HG03571 (cell line): ENCODE measurements around the gene SLC35G6.
"Not testable (repeated sequence)": the region's sequence is repeated elsewhere in the genome, so short reads cannot be mapped to it uniquely, and the experiment has no call there.

Source experiments
- ATAC-seq: cut with Tn5 transposase; IDR thresholded peaks from one replicate; pipeline ENCODE4 v1.9.1; 2021; ENCODE audit not compliant: unreplicated experiment

Gene SLC35G6

DNA sequence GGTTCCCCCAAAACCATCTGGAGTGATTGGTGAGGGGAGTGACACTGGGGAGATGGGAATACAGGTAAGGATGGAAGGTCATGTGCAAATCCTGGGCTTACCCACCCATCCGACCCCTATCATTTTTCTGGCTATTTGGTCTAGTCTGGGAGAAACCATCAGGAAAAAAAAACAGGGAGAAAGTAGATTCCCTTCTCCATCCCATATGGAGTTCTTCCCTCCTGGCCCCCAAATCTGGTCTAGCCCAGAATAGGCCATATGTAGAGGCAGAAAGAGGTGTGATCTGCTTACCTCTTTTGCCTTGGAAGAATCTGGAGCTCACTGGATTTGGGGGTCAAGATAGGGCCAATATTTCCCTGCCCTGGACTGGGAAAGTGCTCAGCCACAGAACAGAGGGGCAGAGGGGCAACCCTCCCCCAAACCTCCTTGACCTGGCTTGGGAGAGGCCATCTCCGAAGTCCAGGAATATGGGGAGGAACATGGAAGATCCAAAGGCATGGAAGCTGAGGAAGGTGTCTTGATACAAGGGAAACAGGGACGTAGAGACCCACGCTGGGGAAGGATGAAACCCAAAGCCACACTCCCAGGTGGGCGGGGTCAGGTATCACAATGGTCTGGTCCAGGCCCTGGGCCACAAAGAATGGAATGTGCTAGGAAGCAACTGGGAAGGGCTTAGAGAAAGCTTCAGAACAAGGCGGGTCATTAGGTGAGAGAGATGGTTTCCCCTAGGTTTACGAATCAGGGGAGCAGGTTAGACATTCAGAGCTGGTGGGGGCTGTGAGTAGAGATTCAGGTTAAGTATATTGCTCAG lies 20.2 kb upstream of the SLC35G6 start:
- ATAC-seq = no peak

DNA sequence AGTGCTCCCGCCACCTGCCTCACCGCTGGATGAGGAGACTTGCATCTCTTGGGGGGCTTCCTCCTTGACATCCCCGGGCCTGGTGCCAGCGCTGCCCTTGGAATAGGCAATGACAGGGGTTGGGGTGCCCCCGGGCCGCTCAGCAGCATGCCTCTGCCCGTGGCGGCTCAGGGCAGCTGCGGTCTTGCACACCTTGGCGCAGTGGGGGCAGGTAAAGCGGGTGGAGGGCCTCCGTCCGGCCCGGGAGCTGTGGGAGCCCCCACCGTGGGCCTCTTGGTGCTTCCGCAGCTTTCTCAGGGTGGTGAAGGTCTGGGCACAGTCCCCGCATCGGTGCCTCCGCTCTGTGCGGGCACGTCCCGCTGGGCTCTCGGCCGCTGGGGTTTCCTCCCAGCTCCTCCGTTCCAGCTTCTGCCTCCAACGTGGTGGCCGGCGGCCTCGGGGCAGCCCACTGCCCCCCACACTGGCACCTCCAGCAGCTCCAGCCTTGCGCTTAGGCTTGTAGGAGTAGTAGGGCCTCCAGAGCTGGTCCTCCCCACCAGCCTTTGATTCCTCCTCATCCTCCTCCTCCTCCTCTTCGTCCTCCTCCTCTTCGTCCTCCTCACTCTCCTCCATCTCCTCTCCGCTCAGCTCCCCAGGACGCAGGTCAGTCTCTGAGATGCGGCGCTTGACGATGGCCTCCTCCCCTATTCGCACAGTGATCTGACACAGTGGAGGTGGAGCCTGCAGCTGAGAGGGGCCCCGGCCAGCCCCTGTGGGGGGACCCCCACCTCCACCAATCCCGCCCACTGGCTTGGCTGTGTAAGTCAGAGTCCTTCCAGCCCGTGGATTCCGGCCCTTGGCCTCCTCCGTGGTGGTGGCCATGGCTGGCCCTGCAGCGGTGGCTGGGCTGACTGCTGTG lies 18.5 kb upstream of the SLC35G6 start:
- no peak for ATAC-seq

DNA sequence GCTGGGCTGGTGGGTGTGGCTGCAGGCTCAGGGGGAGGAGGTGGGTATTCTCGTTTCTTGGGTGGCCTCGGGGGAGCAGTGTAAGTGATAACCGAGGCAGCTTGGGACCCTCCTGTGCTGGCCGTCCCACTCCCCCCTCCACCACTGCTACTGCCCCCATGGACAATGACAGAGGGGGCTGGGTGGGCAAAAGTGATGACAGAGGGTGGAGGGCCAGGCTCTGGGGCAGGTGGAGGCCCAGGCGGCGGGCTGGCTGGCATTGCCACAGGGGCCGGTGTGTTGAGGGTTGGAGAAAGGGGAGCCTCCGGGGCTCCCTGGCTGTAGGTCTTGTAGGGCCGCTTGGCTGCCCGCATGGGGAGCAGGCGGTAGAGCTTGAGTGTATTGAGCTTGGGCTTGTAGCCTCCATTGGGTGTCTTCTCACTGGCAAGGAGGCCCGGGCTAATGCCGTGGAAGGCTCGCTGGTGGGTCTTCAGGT lies 17.8 kb upstream of the SLC35G6 start:
- no peak for ATAC-seq

DNA sequence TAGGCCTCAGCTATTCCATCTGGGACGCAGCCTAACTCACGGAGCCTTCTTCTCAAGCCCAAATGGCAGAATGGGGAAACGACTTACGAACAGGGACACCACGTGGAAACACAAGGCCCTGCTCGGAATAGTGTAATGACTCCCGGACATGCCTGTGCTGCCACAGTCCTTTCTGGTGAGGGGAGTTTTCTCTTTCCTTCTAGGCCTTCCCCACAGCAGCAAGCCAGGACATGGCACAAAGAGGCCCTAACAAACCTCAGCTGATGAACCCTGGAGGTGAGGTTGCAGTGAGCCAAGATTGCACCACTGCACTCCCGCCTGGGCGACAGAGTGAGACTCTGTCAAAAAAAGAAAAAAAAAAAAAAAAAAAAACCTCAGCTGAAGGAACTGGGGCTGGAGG lies 17.2 kb upstream of the SLC35G6 start:
- ATAC-seq = no peak

DNA sequence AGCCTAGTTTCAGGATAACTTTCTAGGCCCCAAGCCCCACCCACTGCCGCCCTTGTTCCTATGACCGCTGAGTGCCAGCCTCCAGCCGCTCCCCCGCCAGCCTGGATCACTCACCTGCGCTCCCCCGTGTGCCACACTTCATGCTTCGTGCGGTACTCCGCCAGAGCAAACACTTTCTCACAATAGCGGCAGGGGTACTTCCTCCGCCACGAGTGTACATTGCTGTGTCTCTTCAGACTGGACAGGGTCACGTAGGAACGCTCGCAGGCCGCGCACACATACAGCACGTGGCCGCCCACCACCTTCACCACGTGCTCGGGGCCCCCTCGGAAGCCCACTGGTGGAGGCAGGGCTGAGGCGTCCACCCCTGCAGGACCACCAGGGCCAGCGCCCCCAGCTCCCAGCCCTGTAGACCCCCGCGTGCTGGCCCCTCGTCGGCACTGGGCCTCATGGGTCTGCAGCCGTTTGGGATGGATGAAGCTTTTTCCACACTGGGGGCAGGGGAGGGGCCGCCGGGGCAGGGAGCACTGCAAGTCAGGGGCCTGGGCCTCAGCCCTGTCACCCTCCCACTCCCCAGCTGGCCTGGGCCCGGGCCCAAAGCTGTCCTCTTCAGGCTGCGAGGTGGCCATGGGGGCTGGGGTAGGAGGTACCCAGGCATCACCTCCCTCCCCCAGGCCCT lies 15.5 kb upstream of the SLC35G6 start:
- ATAC-seq = no peak

DNA sequence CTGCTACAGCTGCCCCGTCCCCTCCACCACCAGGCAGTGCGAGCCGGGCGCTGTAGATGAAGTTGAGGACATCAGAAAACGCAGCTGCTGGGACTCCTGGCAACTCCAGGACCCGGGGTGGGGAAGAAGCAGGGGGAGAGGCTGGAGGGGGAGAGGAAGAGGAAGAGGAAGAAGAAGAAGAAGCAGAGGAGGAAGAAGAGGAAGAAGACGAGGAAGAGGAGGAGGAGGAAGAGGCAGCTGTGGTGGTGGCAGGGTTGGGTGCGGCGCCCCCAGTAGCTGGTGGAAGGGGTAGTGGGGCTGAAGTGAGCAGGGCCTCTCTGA lies 15.0 kb upstream of the SLC35G6 start:
- ATAC-seq = no peak

DNA sequence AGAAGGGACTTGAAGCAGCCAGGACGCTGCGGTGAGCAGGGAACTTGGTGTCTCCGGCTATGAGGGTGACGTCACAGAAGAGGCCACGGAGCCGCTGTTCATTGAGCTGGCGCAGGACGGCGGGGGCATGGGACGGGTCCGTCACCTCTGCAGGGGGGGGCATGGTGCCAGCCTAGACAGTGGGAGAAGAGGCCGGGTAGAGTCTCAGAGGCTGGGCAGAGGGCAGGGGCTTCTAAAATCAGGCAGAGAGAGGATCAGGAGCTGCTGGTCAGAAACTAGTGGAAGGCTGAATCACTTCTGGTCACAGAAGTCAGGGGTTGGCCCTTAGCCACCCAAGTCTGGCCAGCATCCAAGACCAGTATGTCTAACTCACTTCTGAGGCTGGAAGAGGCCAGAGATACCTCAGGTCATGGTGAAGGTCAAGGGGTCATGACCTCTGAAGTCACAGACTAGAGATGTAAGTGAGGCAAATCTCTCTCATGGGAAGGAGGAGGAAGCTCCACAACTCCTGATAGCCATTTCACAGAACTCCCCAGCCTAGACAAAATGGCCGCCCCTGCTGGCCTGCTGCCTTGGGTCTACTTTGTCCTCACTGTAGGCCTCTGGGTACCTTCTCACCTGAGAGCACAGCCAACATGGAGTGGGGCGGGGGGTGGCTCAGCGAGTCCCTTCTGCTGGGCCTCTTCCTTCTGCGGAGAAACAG lies 14.5 kb upstream of the SLC35G6 start:
- no peak for ATAC-seq

DNA sequence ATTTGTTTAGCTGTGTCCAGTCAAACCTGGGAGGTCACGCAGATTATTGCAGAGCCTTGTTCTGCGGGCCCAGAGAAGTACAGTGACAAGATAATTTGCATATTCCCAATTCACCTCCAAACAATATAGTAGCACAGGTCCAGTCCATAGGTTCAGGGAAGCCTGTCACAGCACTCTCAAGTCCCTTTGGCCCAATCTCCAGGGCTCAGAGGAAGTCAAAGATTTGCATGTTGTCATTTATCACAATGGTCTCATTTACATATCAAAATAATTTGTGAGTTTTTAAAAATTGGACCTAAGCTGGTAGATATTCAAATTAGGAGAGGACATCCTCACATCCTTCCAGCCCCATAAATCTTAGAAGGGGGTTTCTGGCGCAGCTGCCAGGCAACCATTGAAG lies 13.7 kb upstream of the SLC35G6 start:
- no peak for ATAC-seq

DNA sequence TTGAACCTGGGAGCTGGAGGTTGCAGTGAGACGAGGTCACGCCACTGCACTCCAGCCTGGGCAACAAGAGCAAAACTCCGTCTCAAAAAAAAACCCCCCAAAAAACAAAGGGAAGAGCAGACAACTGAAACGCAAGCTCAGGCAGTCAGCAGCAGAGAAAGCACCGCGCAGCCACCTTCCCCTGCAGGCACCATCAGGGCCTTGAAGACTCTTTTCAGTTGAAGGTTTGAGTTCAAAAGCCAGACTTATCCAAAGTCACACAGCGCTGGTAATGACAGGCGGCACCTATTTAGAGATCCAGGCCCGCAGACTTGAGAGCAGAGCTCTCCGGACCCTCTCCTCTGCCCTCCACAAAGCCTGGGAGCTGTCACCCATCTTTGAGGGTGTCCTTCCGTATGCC lies 13.0 kb upstream of the SLC35G6 start:
- no peak for ATAC-seq

DNA sequence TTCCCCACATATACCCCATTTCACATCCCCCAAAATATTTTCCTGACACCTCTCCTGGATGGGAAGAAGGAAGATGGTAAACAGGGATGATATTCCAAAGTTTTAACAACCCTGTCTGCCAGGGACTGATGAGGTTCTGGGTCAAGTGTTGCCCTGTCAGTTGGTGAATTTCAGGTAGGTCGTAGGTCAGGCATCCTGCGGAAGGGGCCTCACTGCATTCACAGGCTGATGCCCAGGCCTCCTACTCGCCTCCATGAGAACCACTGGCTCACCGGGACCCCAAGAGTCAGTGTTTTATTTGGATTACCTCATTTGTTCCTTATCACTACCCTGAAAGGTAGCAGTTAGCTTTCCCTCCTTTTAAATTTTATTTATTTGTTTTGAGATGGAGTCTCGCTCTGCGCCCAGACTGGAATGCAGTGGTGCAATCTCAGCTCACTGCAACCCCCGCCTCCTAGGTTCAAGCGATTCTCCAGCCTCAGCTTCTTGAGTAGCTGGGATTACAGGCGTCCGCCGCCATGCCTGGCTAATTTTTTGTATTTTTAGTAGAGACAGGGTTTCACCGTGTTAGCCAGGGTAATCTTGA lies 12.3 kb upstream of the SLC35G6 start:
- no peak for ATAC-seq

DNA sequence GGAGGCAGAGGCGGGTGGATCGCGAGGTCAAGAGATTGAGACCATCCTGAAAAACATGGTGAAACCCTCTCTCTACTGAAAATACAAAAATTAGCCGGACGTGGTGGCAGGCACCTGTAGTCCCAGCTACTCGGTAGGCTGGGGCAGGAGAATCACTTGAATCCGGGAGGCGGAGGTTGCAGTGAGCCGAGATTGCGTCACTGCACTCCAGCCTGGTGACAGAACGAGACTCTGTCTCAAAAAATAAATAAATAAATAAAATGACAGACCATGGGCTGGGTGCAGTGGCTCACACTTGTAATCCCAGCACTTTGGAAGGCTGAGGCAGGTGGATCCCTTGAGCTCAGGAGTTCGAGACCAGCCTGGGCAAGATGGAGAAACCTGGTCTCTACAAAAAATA lies 11.4 kb upstream of the SLC35G6 start:
- ATAC-seq = not testable (repeated sequence)

DNA sequence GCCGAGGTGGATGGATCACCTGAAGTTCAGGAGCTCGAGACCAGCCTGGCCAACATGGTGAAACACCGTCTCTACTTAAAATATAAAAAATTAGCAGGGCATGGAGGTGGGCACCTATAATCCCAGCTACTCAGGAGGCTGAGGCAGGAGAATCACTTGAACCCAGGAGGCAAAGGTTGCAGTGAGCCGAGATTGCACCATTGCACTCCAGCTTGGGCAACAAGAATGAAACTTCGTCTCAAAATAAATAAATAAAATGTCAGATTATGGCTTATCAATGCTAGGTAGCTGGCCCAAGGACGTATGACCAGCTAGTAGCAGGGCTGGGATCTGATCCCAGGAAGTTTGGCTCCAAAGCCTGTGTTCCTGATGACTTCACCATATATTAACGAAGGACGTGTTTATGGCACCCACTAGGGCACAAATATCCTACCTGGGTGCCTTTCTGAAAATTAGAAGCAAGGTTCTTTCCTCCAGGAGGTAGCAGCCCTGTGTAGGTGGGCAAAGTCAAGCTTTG lies 10.7 kb upstream of the SLC35G6 start:
- ATAC-seq = not testable (repeated sequence)

DNA sequence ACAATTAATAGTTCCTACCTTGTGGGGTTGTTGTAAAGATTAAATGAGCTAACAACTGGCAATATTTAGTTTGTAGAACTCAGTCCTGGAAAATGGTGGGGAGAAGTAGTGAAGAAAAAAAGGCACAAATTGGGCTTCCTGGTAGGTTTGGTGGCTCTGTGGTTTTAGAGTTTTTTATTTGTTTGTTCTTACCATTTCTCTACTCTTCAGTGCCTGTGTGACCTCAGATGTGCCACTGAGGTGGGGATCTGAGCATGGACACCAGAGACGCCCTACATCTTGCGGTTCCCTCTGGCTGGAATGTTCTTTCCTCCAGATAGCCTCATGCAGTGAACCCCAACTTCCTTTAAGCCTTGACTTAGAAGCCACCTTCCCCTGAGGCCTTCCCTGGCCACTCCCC lies 9.5 kb upstream of the SLC35G6 start:
- ATAC-seq = no peak

DNA sequence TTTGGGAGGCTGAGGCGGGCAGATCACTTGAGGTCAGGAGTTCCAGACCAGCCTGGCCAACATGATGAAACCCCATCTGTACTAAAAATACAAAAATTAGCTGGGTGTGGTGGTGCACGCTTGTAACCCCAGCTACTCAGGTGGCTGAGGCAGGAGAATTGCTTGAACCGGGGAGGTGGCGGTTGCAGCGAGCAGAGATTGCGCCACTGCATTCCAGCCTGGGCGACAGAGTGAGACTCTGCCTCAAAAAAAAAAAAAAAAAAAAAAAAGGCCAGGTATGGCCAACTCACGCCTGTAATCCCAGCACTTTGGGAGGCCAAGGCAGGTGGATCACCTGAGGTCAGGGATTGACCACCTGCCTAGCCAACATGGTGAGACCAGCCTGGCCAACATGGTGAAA lies 6.5 kb upstream of the SLC35G6 start:
- ATAC-seq = not testable (repeated sequence)

DNA sequence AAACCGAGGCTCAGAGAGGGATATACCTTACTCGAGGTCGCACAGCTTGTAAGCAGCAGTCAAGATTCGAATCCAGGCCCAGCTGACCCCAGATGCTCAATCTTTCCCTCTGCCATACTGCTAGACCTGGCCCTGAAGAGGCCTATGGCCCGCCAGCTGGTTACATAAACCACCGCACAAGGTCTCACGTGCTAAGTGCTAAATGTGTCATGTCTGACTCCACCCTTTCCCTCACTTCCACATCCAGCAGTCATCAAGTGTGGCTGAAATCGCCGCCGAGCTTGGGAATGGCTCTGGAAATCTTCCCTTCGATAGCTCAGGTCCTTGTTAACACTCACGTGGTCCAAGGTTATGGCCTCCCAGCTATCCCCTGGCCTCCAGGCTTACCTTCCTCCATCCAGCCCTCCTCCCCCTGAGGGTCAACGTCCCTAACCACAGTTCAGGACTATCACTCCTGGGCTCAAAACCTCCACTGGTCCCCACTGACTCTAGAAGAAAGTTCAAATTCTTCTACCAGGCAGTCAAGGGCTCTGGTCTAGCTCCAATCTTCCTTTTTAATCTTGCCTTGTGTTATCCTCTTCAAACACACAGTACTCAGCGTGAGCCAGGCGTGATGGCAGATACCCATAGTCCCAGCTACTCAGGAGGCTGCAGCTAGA lies 5.4 kb upstream of the SLC35G6 start:
- no peak for ATAC-seq

DNA sequence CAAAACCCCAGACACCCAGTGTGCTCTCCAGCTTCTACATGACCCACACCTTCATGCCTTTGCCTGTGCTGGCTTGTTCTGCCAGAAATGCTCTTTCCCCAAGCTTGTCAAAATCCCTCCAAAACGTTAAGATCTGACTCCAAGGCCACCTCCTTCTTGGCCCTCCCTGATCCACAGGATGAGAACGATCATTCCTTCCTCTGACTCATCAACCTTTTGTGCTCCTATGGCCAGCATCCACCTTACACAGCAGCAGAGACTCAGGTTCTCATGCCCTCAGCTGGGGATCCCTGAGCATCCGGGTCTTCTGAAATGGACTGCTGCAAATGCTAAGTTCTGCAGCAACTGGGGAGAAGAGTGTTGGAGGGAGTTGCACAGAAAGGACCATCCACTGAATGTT lies 4.8 kb upstream of the SLC35G6 start:
- ATAC-seq = no peak

DNA sequence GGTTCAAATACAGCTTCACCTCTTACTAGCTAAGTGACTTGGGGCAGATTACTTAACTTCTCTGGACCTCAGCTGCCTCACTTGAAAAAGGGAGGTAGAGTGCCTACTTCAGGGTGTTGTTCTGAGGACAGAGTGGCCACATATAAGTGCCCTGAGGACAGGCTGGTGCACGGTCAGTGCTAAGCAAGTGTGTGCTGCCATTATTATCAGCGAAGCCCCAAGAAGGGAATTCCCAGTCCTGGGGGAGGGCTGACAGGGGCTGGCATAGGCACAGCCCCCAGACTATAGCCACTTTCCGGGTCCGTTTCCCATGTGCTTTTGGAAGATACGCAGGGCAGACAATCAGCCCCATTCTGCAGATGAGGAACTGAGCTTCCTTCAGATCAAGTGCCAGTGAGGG lies 4.3 kb upstream of the SLC35G6 start:
- no peak for ATAC-seq

DNA sequence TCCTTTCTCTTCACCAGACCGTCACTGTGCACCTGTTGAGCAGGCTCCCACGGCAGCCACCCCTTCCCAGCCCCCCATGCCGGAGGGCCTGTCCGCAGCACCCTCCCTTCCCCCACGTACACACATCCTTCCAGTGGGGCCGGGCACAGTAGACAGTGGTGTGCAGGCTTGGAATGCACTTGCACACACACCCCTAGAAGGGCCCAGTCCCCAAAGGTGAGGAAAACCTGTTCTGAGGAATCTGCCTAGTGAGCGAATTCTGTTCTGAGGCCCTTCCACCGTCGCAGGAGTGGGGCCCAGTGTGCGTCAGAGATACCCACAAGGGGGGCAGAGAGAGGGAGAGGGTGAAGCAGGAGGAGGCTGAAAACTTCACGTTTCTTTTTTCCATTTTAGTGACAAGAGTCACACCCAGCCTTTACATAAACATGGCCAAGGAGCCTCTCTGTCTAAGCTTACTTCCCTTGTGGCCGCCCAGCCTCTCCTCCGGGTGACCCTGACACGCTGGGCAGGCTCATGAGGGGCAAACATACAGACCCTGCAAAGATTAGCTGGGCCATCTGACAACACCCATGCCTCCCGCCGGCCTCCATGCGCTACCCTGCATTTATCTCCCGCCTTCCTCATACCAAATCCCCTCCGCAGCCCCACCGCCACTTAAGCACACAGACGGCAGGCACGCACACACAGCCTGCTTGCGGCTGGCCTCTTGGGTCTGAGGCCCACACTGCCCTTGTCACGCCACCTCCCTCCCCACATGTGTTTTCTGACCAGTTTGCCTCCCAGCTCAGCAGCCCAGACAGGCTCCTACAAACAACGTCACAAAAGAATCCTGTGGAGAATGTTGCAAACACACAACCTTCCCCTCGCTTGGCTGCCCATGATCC lies 3.6 kb upstream of the SLC35G6 start:
- ATAC-seq = no peak
